ENCODE measurements around the gene BNC2.

DNA sequence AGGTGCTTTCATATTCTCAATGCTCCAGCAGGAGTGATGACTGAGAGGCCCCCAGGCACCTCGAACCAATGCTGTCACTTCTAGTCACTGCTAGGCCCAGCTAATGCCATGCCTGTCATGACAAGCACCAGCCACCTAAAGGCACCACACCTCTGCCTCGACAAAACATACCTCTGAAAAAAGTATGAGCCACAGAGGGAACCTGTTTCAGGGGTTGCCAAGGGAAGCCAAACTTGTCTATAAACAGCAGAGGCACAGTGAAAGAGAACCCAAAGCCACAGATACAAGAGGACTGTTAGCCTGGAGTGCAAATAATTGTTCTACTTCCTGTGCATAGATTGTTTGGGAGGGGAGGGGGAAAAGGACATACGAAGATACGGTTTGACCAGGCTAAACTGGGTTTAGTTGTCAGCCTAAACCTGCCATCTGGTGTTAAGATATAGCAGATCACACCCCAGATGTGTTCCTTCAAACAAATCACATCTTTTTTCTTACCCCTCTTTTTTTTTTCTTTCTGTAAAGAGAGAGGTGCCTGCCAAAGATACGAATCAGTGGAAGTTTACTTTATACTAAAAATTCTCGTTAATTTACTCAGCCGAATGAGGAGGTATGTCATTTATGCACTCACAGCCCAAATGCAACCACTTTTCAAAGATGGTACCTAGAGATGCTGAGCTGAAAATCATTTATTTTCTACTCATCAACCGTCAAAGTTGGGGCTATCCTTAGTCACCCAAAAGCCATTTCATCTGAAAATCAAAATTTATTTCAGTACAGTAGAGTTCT, 45.7 kb downstream of the BNC2 start:
- no peak for TF ChIP-seq POLR2AphosphoS5 (IDR thresholded peaks at IDR 0.05; ENCODE audit: low read depth, low read length)
- TF ChIP-seq TAF1 (IDR thresholded peaks at IDR 0.05; ENCODE audit: borderline replicate concordance, low read depth, low read length), result no peak
- TF ChIP-seq POLR2A (IDR thresholded peaks at IDR 0.05; ENCODE audit: low read depth, low read length), result no peak

Measured in GM12892 (cell line).